Measurements from ENCODE around the gene NPY5R.

The NPY5R gene

GRCh38 chr4:163343604-163344146, at the start of gene NPY5R:
NPY5R (plus strand) TSS chr4:163343892; CDS start chr4:163350274, 6,382 bp downstream.
- DNase-seq, result no peak

DNA sequence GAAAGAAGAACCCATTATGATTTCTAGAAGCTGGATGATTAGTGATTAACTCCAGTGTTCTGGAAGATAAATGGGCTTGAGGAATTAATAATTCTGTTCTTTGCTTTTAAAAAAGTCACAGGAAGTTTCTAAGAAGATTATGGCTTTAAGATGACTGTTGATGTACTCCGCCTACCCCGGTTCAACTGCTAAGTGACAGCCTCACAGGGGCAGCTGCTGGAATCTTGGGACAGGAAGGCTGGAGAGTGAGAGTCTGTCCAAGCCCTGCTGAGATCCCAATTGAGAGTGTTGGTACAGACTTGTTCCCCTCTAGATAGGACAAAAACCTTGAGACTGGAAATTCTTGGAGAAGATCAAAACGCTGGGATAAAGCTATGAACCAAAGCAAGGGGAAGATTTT, 48.6 kb upstream of the NPY5R start:
- DNase-seq, result no peak

GRCh38 chr4:163300445-163300844, 43.2 kb upstream of the NPY5R start:
- DNase-seq, result no peak

GRCh38 chr4:163303069-163303468, 40.6 kb upstream of the NPY5R start:
- no peak for DNase-seq

- DNase-seq, result no peak
Observed at GRCh38 chr4:163309466-163309865, 34.2 kb upstream of the NPY5R start.

GRCh38 chr4:163317110-163317509, 26.6 kb upstream of the NPY5R start:
- no peak for DNase-seq

GRCh38 chr4:163330916-163331628, 12.6 kb upstream of the NPY5R start:
- no peak for DNase-seq

DNA sequence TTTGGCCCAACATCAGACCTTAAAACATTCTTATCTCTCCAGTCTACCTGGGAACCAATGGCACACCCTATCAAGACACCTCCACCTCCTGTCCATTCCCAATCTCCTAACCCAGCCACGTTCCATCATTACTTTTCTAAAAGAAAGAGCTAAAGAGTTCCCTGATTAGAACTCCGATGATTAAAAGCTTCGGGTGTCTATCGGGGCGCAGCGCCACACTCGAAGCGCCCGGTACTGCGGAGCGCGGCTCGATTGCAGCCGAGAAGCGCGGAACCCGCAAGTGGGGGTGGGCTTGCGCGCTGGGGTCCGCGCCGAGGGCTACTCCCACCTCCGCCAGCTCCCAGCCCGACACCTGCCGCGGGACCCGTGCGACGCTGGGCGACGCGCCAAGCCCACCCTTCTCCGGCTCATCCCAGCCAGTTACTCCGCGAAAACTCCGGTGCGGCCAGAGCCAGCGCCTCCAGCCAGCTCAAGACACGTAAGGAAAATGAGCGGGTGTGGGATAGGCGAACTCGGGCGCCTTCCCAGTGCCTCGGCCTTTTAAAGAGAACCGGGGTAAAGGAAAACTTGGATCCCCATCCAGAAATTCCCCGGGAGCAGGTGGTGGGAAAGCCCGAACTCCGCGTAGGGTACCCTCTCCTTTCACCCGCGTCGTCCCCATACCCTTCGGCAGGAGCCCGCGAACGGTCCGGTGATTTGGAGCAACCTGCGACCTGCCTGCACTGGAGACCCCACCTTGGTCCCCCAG, 11.9 kb upstream of the NPY5R start:
- DNase-seq, result no peak

- peak; percentile 55 for DNase-seq
Observed at GRCh38 chr4:163332526-163333406, 10.9 kb upstream of the NPY5R start, which contains the start of gene NPY1R. NPY1R (minus strand) TSS chr4:163332596; CDS start chr4:163326554, 6,042 bp downstream.

DNA sequence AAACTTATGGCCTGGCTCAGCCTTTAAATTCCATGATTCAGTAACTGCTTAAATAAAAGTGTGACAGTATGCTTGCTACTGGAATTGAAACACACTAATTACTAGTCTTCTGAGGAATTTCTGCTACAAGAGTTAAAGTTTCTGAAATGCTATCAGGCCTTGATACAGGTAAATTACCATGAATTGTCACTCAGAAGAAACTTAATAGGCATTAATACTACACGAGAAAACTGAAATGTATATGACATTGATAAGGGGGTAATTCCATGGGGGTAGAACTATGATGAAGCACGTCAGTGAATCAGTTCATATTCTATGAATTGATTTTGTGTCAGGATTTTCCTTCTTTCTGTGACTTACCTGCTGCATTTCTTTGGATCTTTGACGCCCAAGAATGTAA, 8.3 kb upstream of the NPY5R start:
- no peak for DNase-seq

GRCh38 chr4:163344147-163345125, 744 bp downstream of the NPY5R start:
- no peak for DNase-seq

DNA sequence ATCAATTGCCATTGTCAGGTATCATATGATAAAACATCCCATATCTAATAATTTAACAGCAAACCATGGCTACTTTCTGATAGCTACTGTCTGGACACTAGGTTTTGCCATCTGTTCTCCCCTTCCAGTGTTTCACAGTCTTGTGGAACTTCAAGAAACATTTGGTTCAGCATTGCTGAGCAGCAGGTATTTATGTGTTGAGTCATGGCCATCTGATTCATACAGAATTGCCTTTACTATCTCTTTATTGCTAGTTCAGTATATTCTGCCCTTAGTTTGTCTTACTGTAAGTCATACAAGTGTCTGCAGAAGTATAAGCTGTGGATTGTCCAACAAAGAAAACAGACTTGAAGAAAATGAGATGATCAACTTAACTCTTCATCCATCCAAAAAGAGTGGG, 7.0 kb downstream of the NPY5R start:
- no peak for DNase-seq

GRCh38 chr4:163353054-163353453, 9.4 kb downstream of the NPY5R start:
- no peak for DNase-seq

DNA sequence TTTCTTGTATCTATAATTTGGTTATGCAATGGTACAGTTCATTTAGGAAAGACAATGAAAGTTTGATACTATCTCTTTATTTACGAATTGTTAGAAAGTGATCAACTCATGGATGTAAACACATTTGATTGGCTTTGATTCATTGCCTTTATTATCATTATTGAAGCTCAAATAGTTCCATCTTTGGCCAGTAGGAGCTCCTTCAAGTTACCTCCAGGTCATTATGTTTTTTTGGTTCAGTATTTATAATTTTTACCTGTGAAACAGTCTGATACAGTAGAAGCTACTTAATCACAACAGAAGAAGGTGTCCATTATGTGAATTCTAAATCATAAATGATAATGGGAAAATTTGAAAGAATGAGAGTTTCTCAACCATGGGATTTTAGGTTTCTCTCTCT, 12.4 kb downstream of the NPY5R start:
- no peak for DNase-seq

GRCh38 chr4:163367651-163368050, 24.0 kb downstream of the NPY5R start:
- no peak for DNase-seq

GRCh38 chr4:163372029-163372428, 28.3 kb downstream of the NPY5R start:
- no peak for DNase-seq

GRCh38 chr4:163378661-163379060, 35.0 kb downstream of the NPY5R start:
- no peak for DNase-seq

GRCh38 chr4:163380703-163381102, 37.0 kb downstream of the NPY5R start:
- DNase-seq, result no peak

DNA sequence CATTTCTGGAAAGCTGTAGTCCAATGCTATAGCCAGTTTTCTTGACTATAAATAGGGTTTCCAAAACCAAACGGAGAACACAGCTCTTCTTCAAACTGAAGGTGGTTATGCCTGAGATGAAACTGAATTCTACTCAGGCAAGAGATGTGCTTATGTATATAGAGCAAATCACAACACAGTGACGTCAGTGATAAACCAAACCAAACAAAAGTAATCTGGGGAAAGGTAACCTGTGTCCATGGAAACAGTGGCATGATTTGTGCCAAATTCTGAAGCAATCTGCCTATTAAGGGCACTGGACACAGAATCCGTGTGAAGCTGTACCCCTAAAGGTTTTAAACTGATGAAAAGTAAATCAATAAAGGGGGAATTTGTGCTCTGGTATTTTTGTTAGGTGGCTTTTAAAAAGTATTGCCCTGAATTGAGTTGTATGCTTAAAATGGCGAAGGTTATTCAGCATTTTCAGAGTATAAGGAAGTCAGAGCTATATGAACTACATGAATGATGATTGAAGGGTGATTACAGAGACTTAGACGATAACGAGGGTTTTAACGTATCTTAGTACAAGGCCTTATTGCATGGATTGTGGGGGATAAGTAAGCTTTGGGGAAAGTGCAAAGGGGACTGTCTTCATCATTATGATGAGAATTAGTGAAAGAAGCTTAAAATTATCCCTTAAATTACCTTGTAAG, 38.6 kb downstream of the NPY5R start:
- no peak for DNase-seq

- DNase-seq, result no peak
Observed at GRCh38 chr4:163384434-163384833, 40.7 kb downstream of the NPY5R start.

- DNase-seq, result no peak
Observed at GRCh38 chr4:163384926-163385325, 41.2 kb downstream of the NPY5R start.
